ENCODE measurements around the gene IFT27. TPM values are rescaled to one million over a fixed set of nuclear protein-coding genes. Genes with fewer than 3 reads are reported as not detected.
A peak's percentile ranks its signal among the peaks of the same experiment; 100 is the strongest.

IFT27 gene
- total RNA-seq, 4 donors from 2014 or later: 7.4 to 21.9 (median 14.3) TPM

DNA sequence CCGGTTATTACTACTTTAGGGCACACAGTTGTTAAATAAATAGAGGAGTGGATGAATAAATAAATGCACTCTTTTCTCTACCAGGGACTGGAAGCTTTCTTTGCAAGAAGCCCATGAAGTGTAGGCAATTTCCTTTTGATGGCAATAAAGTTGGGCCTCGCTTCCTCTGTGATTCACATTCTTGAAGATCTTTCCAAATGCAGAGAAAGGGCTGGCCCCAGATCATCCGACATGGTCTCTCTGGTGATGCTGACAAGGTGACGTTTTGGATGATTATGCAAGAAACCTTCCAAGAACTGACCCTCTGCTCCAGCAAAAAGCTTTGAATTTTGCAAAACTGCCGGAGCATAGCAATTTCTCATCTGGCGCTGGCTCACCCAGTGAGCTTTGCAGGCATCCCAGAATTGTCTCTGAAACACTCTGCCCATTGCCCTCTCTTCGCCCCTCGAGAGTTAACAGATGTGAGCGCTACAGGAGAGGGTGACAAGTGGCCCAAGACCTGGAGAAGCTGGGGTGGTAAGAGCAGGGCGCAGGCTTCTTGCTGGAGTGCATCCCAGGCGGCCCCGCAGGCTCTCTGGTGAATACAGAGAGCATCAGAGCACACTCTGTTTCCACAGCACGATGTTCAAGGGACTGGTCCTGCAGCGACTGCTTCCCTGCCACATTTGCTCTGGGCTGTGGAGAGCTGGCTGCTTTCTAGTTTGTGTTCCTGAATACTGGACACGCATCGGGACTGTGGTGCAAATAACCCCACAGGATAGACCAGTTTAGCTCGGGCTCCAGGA lies 11.5 kb upstream of the IFT27 start:
- Histone ChIP-seq H3K9me3 (no peaks in the 10 kb centered on the region), H3K27me3 (peaks cover 0 to 52% of the 10 kb centered on the region in 2 donors), H3K27ac (no peak overlapping the region), H3K4me3 (no peak overlapping the region), H3K36me3 (no peaks in the 10 kb centered on the region), H3K4me1 (peaks cover 0 to 1% (median 0%) of the 10 kb centered on the region in 4 donors)
- TF ChIP-seq POLR2A (IDR thresholded peaks at IDR 0.05) (no peak), EP300 (IDR thresholded peaks at IDR 0.05) (no peak)
- TF ChIP-seq, protein P1, sequence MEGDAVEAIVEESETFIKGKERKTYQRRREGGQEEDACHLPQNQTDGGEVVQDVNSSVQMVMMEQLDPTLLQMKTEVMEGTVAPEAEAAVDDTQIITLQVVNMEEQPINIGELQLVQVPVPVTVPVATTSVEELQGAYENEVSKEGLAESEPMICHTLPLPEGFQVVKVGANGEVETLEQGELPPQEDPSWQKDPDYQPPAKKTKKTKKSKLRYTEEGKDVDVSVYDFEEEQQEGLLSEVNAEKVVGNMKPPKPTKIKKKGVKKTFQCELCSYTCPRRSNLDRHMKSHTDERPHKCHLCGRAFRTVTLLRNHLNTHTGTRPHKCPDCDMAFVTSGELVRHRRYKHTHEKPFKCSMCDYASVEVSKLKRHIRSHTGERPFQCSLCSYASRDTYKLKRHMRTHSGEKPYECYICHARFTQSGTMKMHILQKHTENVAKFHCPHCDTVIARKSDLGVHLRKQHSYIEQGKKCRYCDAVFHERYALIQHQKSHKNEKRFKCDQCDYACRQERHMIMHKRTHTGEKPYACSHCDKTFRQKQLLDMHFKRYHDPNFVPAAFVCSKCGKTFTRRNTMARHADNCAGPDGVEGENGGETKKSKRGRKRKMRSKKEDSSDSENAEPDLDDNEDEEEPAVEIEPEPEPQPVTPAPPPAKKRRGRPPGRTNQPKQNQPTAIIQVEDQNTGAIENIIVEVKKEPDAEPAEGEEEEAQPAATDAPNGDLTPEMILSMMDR (IDR thresholded peaks at IDR 0.05): no peak
- WGBS, 2 donors: 49 to 57% methylated on average over 16 to 17 of the region's 17 CpGs
- DNase-seq (ENCODE audit: low spot score in 2 of 2): no peak

GRCh38 chr22:36783743-36784142 lies 7.8 kb upstream of the IFT27 start:
- Histone ChIP-seq H3K4me1 (peaks cover 0 to 10% (median 4%) of the 10 kb centered on the region in 4 donors), H3K4me3 (no peak overlapping the region), H3K9me3 (no peaks in the 10 kb centered on the region), H3K27me3 (peaks cover 0 to 19% of the 10 kb centered on the region in 2 donors), H3K36me3 (no peaks in the 10 kb centered on the region), H3K27ac (no peak overlapping the region)
- DNase-seq (ENCODE audit: low spot score in 2 of 2): no peak
- TF ChIP-seq POLR2A (IDR thresholded peaks at IDR 0.05) (no peak), EP300 (IDR thresholded peaks at IDR 0.05) (no peak)
- TF ChIP-seq, protein P1 (IDR thresholded peaks at IDR 0.05): no peak
- 92 to 100% methylated on average over 2 of the region's 2 CpGs for WGBS, 2 donors

- H3K4me3 ChIP-seq: no peak overlapping the region
- no peaks in the 10 kb centered on the region for H3K9me3 ChIP-seq
- no peak overlapping the region for H3K27ac ChIP-seq
- no peaks in the 10 kb centered on the region for H3K36me3 ChIP-seq
- WGBS, 2 donors: 27 to 28% methylated on average over 33 of the region's 33 CpGs
- peaks cover 0 to 10% (median 4%) of the 10 kb centered on the region in 4 donors for H3K4me1 ChIP-seq
- no peak for TF ChIP-seq POLR2A (IDR thresholded peaks at IDR 0.05)
- TF ChIP-seq, protein P1 (IDR thresholded peaks at IDR 0.05): peak; percentile 85 to 92 (median 88)
- peaks cover 0 to 12% of the 10 kb centered on the region in 2 donors for H3K27me3 ChIP-seq
- DNase-seq (ENCODE audit: low spot score in 2 of 2): peak; percentile 62 to 76
Measured at GRCh38 chr22:36781656-36782627, 6.0 kb upstream of the IFT27 start.

GRCh38 chr22:36778020-36778419 lies 2.1 kb upstream of the IFT27 start:
- no peaks in the 10 kb centered on the region for H3K9me3 ChIP-seq
- DNase-seq (ENCODE audit: low spot score in 2 of 2): no peak
- TF ChIP-seq POLR2A (IDR thresholded peaks at IDR 0.05) (no peak), EP300 (IDR thresholded peaks at IDR 0.05) (no peak)
- TF ChIP-seq, protein P1 (IDR thresholded peaks at IDR 0.05): no peak
- H3K36me3 ChIP-seq: no peaks in the 10 kb centered on the region
- no peaks in the 10 kb centered on the region for H3K27me3 ChIP-seq
- peaks cover 0 to 32% (median 6%) of the 10 kb centered on the region in 4 donors for H3K4me1 ChIP-seq
- no peak overlapping the region for H3K4me3 ChIP-seq
- H3K27ac ChIP-seq: no peak overlapping the region
